Activated naive CD4-positive, alpha-beta T cell treated with anti-CD3 and anti-CD28 coated beads, Interleukin-2, amount 50 U/mL, for 24 hours (primary cell): ENCODE measurements around the gene SLC35E1.

ENCODE experiments used
- H3K27ac Mint-ChIP-seq: one replicate; pipeline ENCODE4 v1.8.0; 2021; ENCODE audit warnings: mild to moderate bottlenecking, mixed read lengths
- H3K27me3 Mint-ChIP-seq: one replicate; pipeline ENCODE4 v1.8.0; 2021; ENCODE audit warnings: mixed read lengths
- H3K36me3 Mint-ChIP-seq: one replicate; pipeline ENCODE4 v1.8.0; 2021; ENCODE audit warnings: mixed read lengths
- H3K4me1 Mint-ChIP-seq: one replicate; pipeline ENCODE4 v1.8.0; 2021; ENCODE audit warnings: mixed read lengths
- H3K4me3 Mint-ChIP-seq: one replicate; pipeline ENCODE4 v1.8.0; 2021; ENCODE audit warnings: mild to moderate bottlenecking, mixed read lengths
- H3K9me3 Mint-ChIP-seq: one replicate; pipeline ENCODE4 v1.8.0; 2021; ENCODE audit warnings: mixed read lengths

SLC35E1 gene

DNA sequence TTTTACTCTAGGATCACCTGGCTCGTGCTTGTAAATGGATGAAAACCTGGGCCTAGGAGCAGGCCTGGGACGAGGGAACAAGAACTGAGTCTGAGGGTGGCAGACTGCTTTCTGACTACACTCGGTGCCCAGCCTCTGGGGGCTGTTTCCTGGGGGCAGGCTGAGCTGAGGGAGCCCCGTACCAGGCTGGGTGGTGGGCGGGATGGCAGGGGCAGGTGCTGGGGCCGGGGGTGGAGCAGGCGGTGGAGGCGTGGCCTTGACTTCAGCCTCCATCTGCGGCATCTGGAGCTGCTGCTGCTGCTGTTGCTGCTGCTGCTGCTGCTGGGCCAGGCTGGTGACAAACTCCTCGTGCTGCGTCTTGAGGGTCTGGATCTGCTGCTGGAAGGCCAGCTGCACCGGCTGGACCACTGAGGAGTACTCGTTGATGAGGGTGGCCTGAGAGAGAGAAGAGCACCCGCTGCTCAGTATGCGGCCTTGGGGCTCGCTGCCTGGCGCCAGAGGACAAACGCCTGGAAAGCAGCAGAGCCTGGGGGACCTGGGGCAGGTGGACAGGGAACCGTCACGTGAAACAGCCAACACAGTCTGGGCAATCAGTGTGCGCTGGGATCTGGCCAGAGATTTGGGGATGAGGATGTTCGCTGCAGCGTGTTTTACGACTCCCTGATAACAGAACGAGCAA, 42.6 kb downstream of the SLC35E1 start:
- no peaks in the 10 kb centered on the region for H3K4me1 Mint-ChIP-seq
- H3K27ac Mint-ChIP-seq: no peak overlapping the region
- no peaks in the 10 kb centered on the region for H3K27me3 Mint-ChIP-seq
- H3K9me3 Mint-ChIP-seq: no peaks in the 10 kb centered on the region
- H3K36me3 Mint-ChIP-seq: peaks cover 8% of the 10 kb centered on the region
- H3K4me3 Mint-ChIP-seq: no peak overlapping the region

GRCh38 chr19:16527971-16528521, 44.2 kb downstream of the SLC35E1 start:
- no peak overlapping the region for H3K4me3 Mint-ChIP-seq
- H3K27ac Mint-ChIP-seq: no peak overlapping the region
- peaks cover 9% of the 10 kb centered on the region for H3K36me3 Mint-ChIP-seq
- H3K4me1 Mint-ChIP-seq: no peaks in the 10 kb centered on the region
- no peaks in the 10 kb centered on the region for H3K9me3 Mint-ChIP-seq
- no peaks in the 10 kb centered on the region for H3K27me3 Mint-ChIP-seq

GRCh38 chr19:16527334-16527935, 44.8 kb downstream of the SLC35E1 start:
- no peaks in the 10 kb centered on the region for H3K27me3 Mint-ChIP-seq
- H3K36me3 Mint-ChIP-seq: peaks cover 9% of the 10 kb centered on the region
- H3K9me3 Mint-ChIP-seq: no peaks in the 10 kb centered on the region
- H3K4me3 Mint-ChIP-seq: no peak overlapping the region
- H3K4me1 Mint-ChIP-seq: no peaks in the 10 kb centered on the region
- no peak overlapping the region for H3K27ac Mint-ChIP-seq

GRCh38 chr19:16525751-16526481, 46.3 kb downstream of the SLC35E1 start:
- H3K27me3 Mint-ChIP-seq: no peaks in the 10 kb centered on the region
- H3K4me3 Mint-ChIP-seq: no peak overlapping the region
- peaks cover 9% of the 10 kb centered on the region for H3K36me3 Mint-ChIP-seq
- no peaks in the 10 kb centered on the region for H3K9me3 Mint-ChIP-seq
- H3K27ac Mint-ChIP-seq: peak overlapping the region; percentile 55
- no peaks in the 10 kb centered on the region for H3K4me1 Mint-ChIP-seq

- H3K36me3 Mint-ChIP-seq: peaks cover 9% of the 10 kb centered on the region
- no peak overlapping the region for H3K27ac Mint-ChIP-seq
- no peak overlapping the region for H3K4me3 Mint-ChIP-seq
Observed at GRCh38 chr19:16524991-16525734, 47.1 kb downstream of the SLC35E1 start.

DNA sequence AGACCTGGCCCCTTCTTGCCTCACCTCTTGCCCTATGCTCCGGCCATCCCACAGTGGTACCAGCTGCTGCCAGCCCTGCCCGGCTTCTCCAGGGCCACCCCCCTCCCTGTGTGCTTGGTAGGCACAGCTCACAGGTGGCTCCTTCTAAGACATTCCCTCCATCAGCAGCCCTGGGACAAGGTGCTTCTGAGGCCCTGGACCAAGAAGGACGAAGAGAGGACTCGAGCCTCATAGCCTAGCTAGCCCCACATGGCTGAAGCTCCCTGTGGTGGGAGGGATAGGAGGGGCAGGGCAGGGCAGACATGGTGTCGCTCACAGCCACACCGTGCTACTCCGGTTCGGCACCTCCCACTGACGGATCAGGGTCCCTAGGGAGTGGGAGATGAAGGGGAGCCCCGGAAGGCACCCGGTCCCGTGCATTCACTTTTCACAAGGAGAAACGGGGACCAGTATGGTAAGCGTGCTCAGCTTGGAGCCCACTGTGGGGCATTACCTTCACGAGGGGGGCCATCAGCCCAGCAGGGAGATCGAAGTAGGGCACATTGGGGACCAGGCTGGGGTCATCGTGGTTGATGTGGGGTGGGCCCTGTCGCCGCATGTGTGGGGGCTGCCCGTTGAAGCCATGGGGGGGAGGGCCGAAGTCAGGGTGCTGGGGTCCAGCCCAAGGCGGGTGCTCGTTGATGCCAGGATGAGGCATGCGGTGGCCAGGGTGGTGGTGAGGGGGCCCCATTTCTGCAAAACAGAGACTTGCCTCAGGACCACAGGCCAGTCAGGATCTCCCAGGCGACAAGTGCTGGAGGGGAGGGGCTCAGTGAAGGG, 49.4 kb downstream of the SLC35E1 start:
- Mint-ChIP-seq H3K27me3 (no peaks in the 10 kb centered on the region), H3K4me3 (no peak overlapping the region), H3K36me3 (peaks cover 12% of the 10 kb centered on the region), H3K9me3 (no peaks in the 10 kb centered on the region), H3K4me1 (no peaks in the 10 kb centered on the region), H3K27ac (peak overlapping the region; percentile 46)

More at GRCh38 chr19:16524991-16525734, 47.1 kb downstream of the SLC35E1 start:
- Mint-ChIP-seq H3K9me3 (no peaks in the 10 kb centered on the region), H3K27me3 (no peaks in the 10 kb centered on the region), H3K4me1 (no peaks in the 10 kb centered on the region)

DNA sequence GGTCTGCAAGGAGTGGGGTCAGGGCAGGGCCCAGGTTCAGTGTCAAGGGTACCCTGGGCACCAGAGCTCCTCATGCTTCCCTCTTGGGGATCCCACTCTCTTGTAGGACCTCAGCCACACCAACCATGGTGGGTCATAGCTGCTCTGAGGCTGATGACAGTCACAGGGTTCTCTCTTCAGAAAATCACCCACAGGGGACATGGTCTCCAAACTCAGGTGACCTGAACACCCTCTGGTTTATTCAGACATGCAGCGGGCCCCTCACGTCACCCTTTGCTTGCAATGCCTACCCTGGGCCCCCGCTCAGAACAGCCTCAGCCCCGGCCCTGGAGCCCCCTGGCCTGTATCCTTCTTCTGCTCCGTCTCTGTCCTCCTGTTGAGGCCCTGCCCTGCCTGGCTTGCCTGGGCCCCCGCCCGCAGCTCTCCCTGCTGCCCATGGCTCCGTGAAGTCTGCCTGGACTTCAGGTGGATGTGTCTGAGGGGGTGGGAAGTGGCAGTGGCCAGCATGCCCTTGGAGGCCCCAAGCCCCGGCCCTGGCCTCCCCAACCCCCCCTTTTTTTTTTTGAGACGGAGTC, 50.4 kb downstream of the SLC35E1 start:
- Mint-ChIP-seq H3K4me1 (no peaks in the 10 kb centered on the region), H3K9me3 (no peaks in the 10 kb centered on the region), H3K27me3 (no peaks in the 10 kb centered on the region), H3K27ac (no peak overlapping the region), H3K36me3 (peaks cover 10% of the 10 kb centered on the region), H3K4me3 (no peak overlapping the region)

- Mint-ChIP-seq H3K4me3 (no peak overlapping the region), H3K27ac (no peak overlapping the region), H3K27me3 (no peaks in the 10 kb centered on the region), H3K9me3 (no peaks in the 10 kb centered on the region), H3K4me1 (no peaks in the 10 kb centered on the region), H3K36me3 (peaks cover 10% of the 10 kb centered on the region)
Observed at GRCh38 chr19:16520986-16521624, 51.1 kb downstream of the SLC35E1 start.

DNA sequence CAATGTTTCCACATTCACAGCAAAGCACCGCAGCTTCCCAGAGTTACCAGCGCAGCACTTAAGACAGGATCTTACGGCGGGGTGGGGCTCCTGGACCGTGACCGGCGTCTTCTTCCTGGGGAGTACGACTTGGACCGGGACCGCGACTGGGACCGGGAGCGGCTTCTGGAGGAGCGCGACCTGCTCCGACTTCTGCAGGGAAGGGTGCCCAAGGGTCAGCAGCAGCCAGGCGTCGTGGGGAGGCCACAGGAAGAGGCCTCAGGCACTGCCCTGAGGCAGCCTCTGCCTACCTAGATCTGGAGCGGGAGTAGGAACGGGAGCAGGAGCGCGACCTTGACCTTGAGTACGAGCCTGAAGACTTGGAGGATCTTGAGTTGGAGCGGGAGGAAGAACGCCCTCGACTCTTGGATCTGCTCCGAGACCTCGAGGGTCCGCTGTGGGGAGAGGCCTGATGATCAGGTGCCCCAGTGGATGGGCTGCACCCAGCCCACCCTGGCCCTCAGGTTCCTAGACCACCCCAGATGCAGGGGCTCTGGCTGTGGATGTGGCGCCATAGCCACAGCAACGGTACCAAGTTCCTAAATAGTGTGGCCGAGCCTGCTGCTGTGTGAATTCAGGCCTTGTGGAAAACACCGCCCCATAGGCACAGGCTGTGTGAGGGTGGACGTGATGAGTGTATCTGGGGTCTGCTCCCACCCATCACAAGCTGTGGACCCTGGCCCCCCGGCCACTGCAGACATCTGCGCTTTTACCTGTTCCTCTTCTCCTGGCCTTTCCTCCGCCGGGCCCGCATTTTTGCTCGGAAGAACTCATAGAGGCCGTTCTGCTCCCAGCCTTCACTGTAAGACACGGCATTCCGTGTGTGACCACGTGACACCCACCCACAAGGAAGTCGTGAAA, 51.9 kb downstream of the SLC35E1 start:
- Mint-ChIP-seq H3K4me3 (no peak overlapping the region), H3K27me3 (no peaks in the 10 kb centered on the region), H3K36me3 (peaks cover 10% of the 10 kb centered on the region), H3K27ac (no peak overlapping the region), H3K9me3 (no peaks in the 10 kb centered on the region), H3K4me1 (no peaks in the 10 kb centered on the region)

GRCh38 chr19:16519230-16519687, 53.0 kb downstream of the SLC35E1 start:
- no peak overlapping the region for H3K4me3 Mint-ChIP-seq
- H3K9me3 Mint-ChIP-seq: no peaks in the 10 kb centered on the region
- H3K4me1 Mint-ChIP-seq: no peaks in the 10 kb centered on the region
- H3K36me3 Mint-ChIP-seq: peaks cover 10% of the 10 kb centered on the region
- no peak overlapping the region for H3K27ac Mint-ChIP-seq
- H3K27me3 Mint-ChIP-seq: no peaks in the 10 kb centered on the region

GRCh38 chr19:16518483-16519229, 53.6 kb downstream of the SLC35E1 start:
- no peak overlapping the region for H3K4me3 Mint-ChIP-seq
- no peak overlapping the region for H3K27ac Mint-ChIP-seq
- no peaks in the 10 kb centered on the region for H3K9me3 Mint-ChIP-seq
- H3K27me3 Mint-ChIP-seq: no peaks in the 10 kb centered on the region
- no peaks in the 10 kb centered on the region for H3K4me1 Mint-ChIP-seq
- H3K36me3 Mint-ChIP-seq: peaks cover 8% of the 10 kb centered on the region

DNA sequence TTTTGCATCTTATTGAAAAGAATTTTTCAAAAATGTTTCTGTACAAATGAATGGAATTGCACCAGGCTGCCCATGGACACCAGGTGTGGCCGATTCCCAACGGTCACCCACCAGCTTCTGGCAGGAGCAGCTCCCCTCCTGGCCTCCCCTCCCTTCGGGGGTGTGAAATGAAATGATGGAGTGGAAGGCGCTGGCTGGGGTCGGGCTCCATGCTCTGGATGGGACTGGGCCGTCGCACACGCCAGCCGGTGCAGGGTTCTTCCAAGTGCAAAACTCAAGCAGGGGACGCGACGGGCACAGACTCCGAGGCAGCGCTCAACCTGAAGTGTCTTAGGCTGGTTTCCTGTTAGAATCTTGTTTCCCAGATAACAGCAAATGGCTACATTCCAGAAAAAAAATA, 54.2 kb downstream of the SLC35E1 start:
- Mint-ChIP-seq H3K27ac (no peak overlapping the region), H3K27me3 (no peaks in the 10 kb centered on the region), H3K9me3 (no peaks in the 10 kb centered on the region), H3K4me3 (no peak overlapping the region), H3K36me3 (peaks cover 8% of the 10 kb centered on the region), H3K4me1 (no peaks in the 10 kb centered on the region)
